Erythroblast (primary cell): ENCODE data around the gene SIX1.

Experiments
- GATA1 ChIP-seq: IDR thresholded peaks from 2 replicates; pipeline ENCODE4 v1.6.1; 2011; ENCODE audit warnings: low read depth, mild to moderate bottlenecking, control low read depth, low read length, moderate library complexity
- POLR2A ChIP-seq: IDR thresholded peaks from 2 replicates; pipeline ENCODE4 v1.6.1; 2011; ENCODE audit warnings: mild to moderate bottlenecking, low read length

DNA sequence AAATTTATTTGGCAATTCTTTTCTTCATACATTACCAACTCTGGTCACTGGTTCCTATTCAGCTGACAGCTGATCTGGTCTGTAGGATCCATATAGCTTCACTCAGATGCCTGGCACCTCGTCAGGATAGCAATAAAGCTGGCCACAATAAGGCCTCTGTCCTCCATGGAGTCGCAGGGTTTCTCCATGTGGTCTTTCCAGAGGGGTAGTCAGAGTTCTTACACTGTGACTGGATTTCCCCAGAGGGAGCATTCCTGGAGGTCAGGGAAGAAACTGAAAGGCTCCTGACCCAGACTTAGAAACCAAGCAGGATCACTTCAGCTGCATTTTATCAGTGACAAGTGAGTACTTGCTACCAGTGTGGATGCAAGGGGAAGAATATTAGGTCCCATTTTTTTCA lies 34.9 kb upstream of the SIX1 start:
- TF ChIP-seq POLR2A (no peak), GATA1 (no peak)
